Erythroblast (primary cell): ENCODE results near the gene SMARCD3.

Experiments used
- GATA1 ChIP-seq: IDR thresholded peaks from 2 replicates; pipeline ENCODE4 v1.6.1; 2011; ENCODE audit warnings: low read depth, mild to moderate bottlenecking, control low read depth, low read length, moderate library complexity
- POLR2A ChIP-seq: IDR thresholded peaks from 2 replicates; pipeline ENCODE4 v1.6.1; 2011; ENCODE audit warnings: mild to moderate bottlenecking, low read length

- TF ChIP-seq POLR2A = no peak
- no peak for TF ChIP-seq GATA1
Observed at GRCh38 chr7:151246851-151247580, 1.5 kb downstream of the SMARCD3 start.
